Thoracic aorta (tissue), 2 donors: ENCODE measurements around the gene FAM170B. TPM values are rescaled to one million over a fixed set of nuclear protein-coding genes. Genes with fewer than 3 reads are reported as not detected.

Source experiments
- ATAC-seq: fragments of 150-250 bp; one replicate; pipeline ENCODE4 v1.8.0; 2017; ENCODE audit warnings: low read depth; ENCODE audit not compliant: insufficient number of reproducible peaks, low FRiP score
- DNase-seq: peaks from one replicate; pipeline ENCODE4 v3.0.0-alpha.2; 2020; ENCODE audit warnings: low spot score
- H3K27ac ChIP-seq, 2 donors: fragments of 200-600 bp; sonication (generic); 1 replicate in 1 of 2; 2 replicates in 1 of 2; pipeline ENCODE4 v1.5.1; 2016; ENCODE audit warnings: mild to moderate bottlenecking in 2 of 2, moderate library complexity in 2 of 2
- H3K27me3 ChIP-seq: fragments of 200-600 bp; sonication (generic); replicated peaks from 2 replicates; pipeline ENCODE4 v1.6.0; 2016; ENCODE audit warnings: mild to moderate bottlenecking; ENCODE audit not compliant: insufficient read depth
- H3K36me3 ChIP-seq: fragments of 200-600 bp; sonication (generic); one replicate; pipeline ENCODE4 v1.5.1; 2016
- H3K4me1 ChIP-seq, 2 donors: fragments of 200-600 bp; sonication (generic); 1 replicate in 1 of 2; 2 replicates in 1 of 2; pipeline versions ENCODE4 v1.5.1 to v1.6.0; 2016; ENCODE audit warnings: low read depth in 2 of 2, mild to moderate bottlenecking in 1 of 2; ENCODE audit not compliant: control insufficient read depth in 1 of 2
- H3K4me3 ChIP-seq: fragments of 200-600 bp; sonication (generic); 2 replicates; pipeline ENCODE4 v1.5.1; 2016; ENCODE audit warnings: mild to moderate bottlenecking
- H3K9me3 ChIP-seq: fragments of 200-600 bp; sonication (generic); 2 replicates; pipeline ENCODE4 v1.5.1; 2016
- CTCF ChIP-seq: fragments of 200-600 bp; sonication (generic); IDR thresholded peaks from one replicate; pipeline ENCODE4 v1.5.1; 2019; ENCODE audit warnings: antibody characterized with exemption
- total RNA-seq, 2 donors: library from RNA; depleted of rRNA; stranded (reverse); fragments of >200 nt; gene quantifications; one replicate each; pipeline versions ENCODE4 v1.1.0 to v1.2.3, GENCODE V29; 2016

Gene FAM170B
- total RNA-seq, 2 donors from 2014 or later, result not detected

GRCh38 chr10:49151481-49151880 is 17.7 kb upstream of the FAM170B start:
- ATAC-seq, result no peak
- Histone ChIP-seq H3K36me3 (no peaks in the 10 kb centered on the region), H3K27ac (no peak overlapping the region), H3K4me3 (no peak overlapping the region), H3K27me3 (no peaks in the 10 kb centered on the region), H3K9me3 (peaks cover 7% of the 10 kb centered on the region), H3K4me1 (no peaks in the 10 kb centered on the region)
- DNase-seq, result no peak
- TF ChIP-seq CTCF, result no peak

GRCh38 chr10:49151025-49151445 is 17.2 kb upstream of the FAM170B start:
- no peak overlapping the region for H3K27ac ChIP-seq
- no peaks in the 10 kb centered on the region for H3K36me3 ChIP-seq
- ATAC-seq (no peak), DNase-seq (no peak)
- no peaks in the 10 kb centered on the region for H3K27me3 ChIP-seq
- no peak overlapping the region for H3K4me3 ChIP-seq
- no peaks in the 10 kb centered on the region for H3K4me1 ChIP-seq
- TF ChIP-seq CTCF, result no peak
- peaks cover 7% of the 10 kb centered on the region for H3K9me3 ChIP-seq

DNA sequence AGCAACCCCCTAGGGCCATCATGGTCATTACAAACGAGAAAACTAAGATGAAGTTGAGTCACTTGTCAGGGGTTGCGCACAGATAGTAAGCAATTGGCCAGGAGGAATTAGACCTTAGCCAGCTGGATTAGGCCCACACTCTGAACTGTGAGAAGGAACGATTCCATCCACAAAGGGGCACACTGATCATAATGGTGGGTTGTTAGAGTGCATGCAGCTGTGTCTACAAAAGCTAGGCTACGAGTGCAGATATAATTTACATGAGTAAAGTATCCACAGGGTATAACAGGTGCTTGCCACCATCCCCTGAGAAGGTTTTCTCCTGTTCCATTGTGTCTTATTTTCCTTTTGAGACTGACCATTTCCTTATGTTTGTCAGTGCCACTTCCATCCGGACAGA is 16.6 kb upstream of the FAM170B start:
- no peak for TF ChIP-seq CTCF
- H3K4me1 ChIP-seq, result no peaks in the 10 kb centered on the region
- DNase-seq, result no peak
- H3K4me3 ChIP-seq, result no peak overlapping the region
- peaks cover 7% of the 10 kb centered on the region for H3K9me3 ChIP-seq
- no peak overlapping the region for H3K27ac ChIP-seq
- H3K36me3 ChIP-seq, result no peaks in the 10 kb centered on the region
- no peaks in the 10 kb centered on the region for H3K27me3 ChIP-seq
- ATAC-seq, result no peak

- no peak overlapping the region for H3K4me3 ChIP-seq
- no peaks in the 10 kb centered on the region for H3K36me3 ChIP-seq
- no peak for TF ChIP-seq CTCF
- H3K27ac ChIP-seq, result no peak overlapping the region
- H3K27me3 ChIP-seq, result no peaks in the 10 kb centered on the region
- peaks cover 7% of the 10 kb centered on the region for H3K9me3 ChIP-seq
- ATAC-seq (no peak), DNase-seq (no peak)
- H3K4me1 ChIP-seq, result no peaks in the 10 kb centered on the region
These were observed 16.1 kb upstream of the FAM170B start for GRCh38 chr10:49149881-49150280.

GRCh38 chr10:49144058-49144720 is 10.4 kb upstream of the FAM170B start:
- Histone ChIP-seq H3K4me3 (no peak overlapping the region), H3K27ac (no peak overlapping the region), H3K4me1 (peaks cover 3 to 17% of the 10 kb centered on the region in 2 donors), H3K36me3 (no peaks in the 10 kb centered on the region), H3K9me3 (peaks cover 7% of the 10 kb centered on the region), H3K27me3 (no peaks in the 10 kb centered on the region)
- no peak for TF ChIP-seq CTCF
- DNase-seq (no peak), ATAC-seq (no peak)
